H1 (cell line): ENCODE measurements around the gene GSK3B. TPM values are rescaled to one million over a fixed set of nuclear protein-coding genes. Genes with fewer than 3 reads are reported as not detected.

Experiments used
- CTCF ChIA-PET: fragments of 300-600 bp; sonication (Branson Sonifier 250); formaldehyde crosslinking; loops from one replicate; lab custom pipeline; 2021; ENCODE audit not compliant: partially characterized antibody; lab: Charles Lee
- POLR2A ChIA-PET: fragments of 300-600 bp; sonication (Branson Sonifier 250); formaldehyde crosslinking; loops from one replicate; lab custom pipeline; 2021; ENCODE audit warnings: inconsistent platforms; ENCODE audit not compliant: partially characterized antibody; lab: Charles Lee
- DNase-seq, 2 experiments: peaks; one replicate each; pipeline versions ENCODE4 v3.0.0 to v3.0.0-alpha.2; 2010 to 2022; ENCODE audit warnings: low spot score in 2 of 2, low read depth in 1 of 2, mixed read lengths in 1 of 2
- FAIRE-seq: peaks from 2 replicates; lab custom pipeline; 2011; peaks lifted over from hg19 to GRCh38; lab: Jason Lieb, UNC
- H2AFZ ChIP-seq: 2 replicates; pipeline ENCODE4 v1.8.1; 2012; ENCODE audit warnings: low read length, inconsistent platforms
- H2AK5ac ChIP-seq: 2 replicates; pipeline ENCODE4 v1.6.1; 2013; ENCODE audit warnings: low read depth, low read length
- H2BK120ac ChIP-seq: replicated peaks from 2 replicates; pipeline ENCODE3; 2013; ENCODE audit warnings: low read depth, low read length, inconsistent platforms
- H2BK12ac ChIP-seq: 2 replicates; pipeline ENCODE4 v1.6.1; 2013; ENCODE audit warnings: low read depth, low read length
- H2BK15ac ChIP-seq: 2 replicates; pipeline ENCODE4 v1.6.1; 2013; ENCODE audit warnings: low read length
- H2BK20ac ChIP-seq: 2 replicates; pipeline ENCODE4 v1.6.1; 2013; ENCODE audit warnings: low read length
- H2BK5ac ChIP-seq: 2 replicates; pipeline ENCODE4 v1.6.1; 2013; ENCODE audit warnings: low read depth, low read length
- H3K14ac ChIP-seq: 2 replicates; pipeline ENCODE4 v1.6.1; 2013; ENCODE audit warnings: inconsistent platforms; ENCODE audit not compliant: insufficient read length
- H3K18ac ChIP-seq: 2 replicates; pipeline ENCODE4 v1.6.1; 2013; ENCODE audit warnings: low read length; ENCODE audit errors: extremely low read depth
- H3K23ac ChIP-seq: 2 replicates; pipeline ENCODE4 v1.6.1; 2013; ENCODE audit warnings: inconsistent platforms; ENCODE audit not compliant: insufficient read length
- H3K23me2 ChIP-seq: 2 replicates; pipeline ENCODE4 v1.6.1; 2013; ENCODE audit warnings: low read depth, low read length
- H3K27ac ChIP-seq: 2 replicates; pipeline ENCODE4 v1.6.1; 2011; ENCODE audit warnings: low read depth, low read length, inconsistent platforms
- H3K27me3 ChIP-seq, 4 experiments: replicated peaks in 1 of 4; 1 replicate in 1 of 4; 2 replicates in 3 of 4; pipeline versions ENCODE4 v1.6.1 to v1.8.1; 2011 to 2013; ENCODE audit warnings: low read length in 3 of 4, mild to moderate bottlenecking in 3 of 4, inconsistent platforms in 2 of 4, mixed read lengths in 2 of 4, moderate library complexity in 1 of 4; ENCODE audit not compliant: control insufficient read depth in 3 of 4, insufficient read depth in 3 of 4; ENCODE audit errors: extremely low read depth in 1 of 4
- H3K36me3 ChIP-seq, 4 experiments: 2 replicates each; pipeline versions ENCODE4 v1.6.1 to v1.8.1; 2011 to 2013; ENCODE audit warnings: mild to moderate bottlenecking in 4 of 4, low read length in 3 of 4, moderate library complexity in 2 of 4, control low read depth in 1 of 4, inconsistent platforms in 1 of 4; ENCODE audit not compliant: insufficient read depth in 4 of 4, control insufficient read depth in 2 of 4
- H3K4ac ChIP-seq: replicated peaks from 2 replicates; pipeline ENCODE3; 2013; ENCODE audit warnings: low read length, low read depth, mixed read lengths, inconsistent platforms; ENCODE audit not compliant: insufficient read length
- H3K4me1 ChIP-seq, 4 experiments: replicated peaks in 1 of 4; 1 replicate in 1 of 4; 2 replicates in 3 of 4; pipeline versions ENCODE4 v1.6.1 to v1.8.1; 2011 to 2013; ENCODE audit warnings: low read length in 3 of 4, inconsistent platforms in 2 of 4, mixed read lengths in 1 of 4; ENCODE audit not compliant: insufficient read depth in 4 of 4, control insufficient read depth in 3 of 4
- H3K4me2 ChIP-seq, 2 experiments: 2 replicates each; pipeline versions ENCODE4 v1.6.1 to v1.8.1; 2011 to 2013; ENCODE audit warnings: low read depth in 2 of 2, low read length in 2 of 2, control low read depth in 1 of 2, inconsistent platforms in 1 of 2, mild to moderate bottlenecking in 1 of 2; ENCODE audit not compliant: insufficient read depth in 1 of 2
- H3K4me3 ChIP-seq, 4 experiments: fragments of 200-600, 300-600 bp in 1 of 4; sonication (generic), shearing (Covaris generic), sonication (Bioruptor Twin) in 1 of 4; 2 replicates each; pipeline versions ENCODE4 v1.5.1 to v1.8.1; 2011 to 2016; ENCODE audit warnings: low read length in 4 of 4, low read depth in 3 of 4, control low read depth in 2 of 4, inconsistent platforms in 2 of 4, mild to moderate bottlenecking in 2 of 4, mixed read lengths in 1 of 4, moderate library complexity in 1 of 4; ENCODE audit not compliant: insufficient read depth in 2 of 4; ENCODE audit errors: extremely low read depth in 1 of 4
- H3K56ac ChIP-seq: replicated peaks from 2 replicates; pipeline ENCODE3; 2013; ENCODE audit warnings: low read depth, mild to moderate bottlenecking, mixed read lengths, low read length, inconsistent platforms; ENCODE audit not compliant: insufficient read length
- H3K79me1 ChIP-seq: 2 replicates; pipeline ENCODE4 v1.6.1; 2013; ENCODE audit warnings: low read depth, low read length, control low read depth
- H3K79me2 ChIP-seq, 2 experiments: 2 replicates each; pipeline versions ENCODE4 v1.6.1 to v1.8.1; 2012 to 2013; ENCODE audit warnings: low read length in 2 of 2, mild to moderate bottlenecking in 2 of 2, inconsistent platforms in 1 of 2; ENCODE audit not compliant: insufficient read depth in 2 of 2, control insufficient read depth in 1 of 2
- H3K9ac ChIP-seq, 4 experiments: replicated peaks in 1 of 4; 1 replicate in 1 of 4; 2 replicates in 3 of 4; pipeline versions ENCODE4 v1.6.1 to v1.8.1; 2011 to 2013; ENCODE audit warnings: low read depth in 3 of 4, low read length in 3 of 4, control low read depth in 2 of 4, mild to moderate bottlenecking in 2 of 4, moderate library complexity in 2 of 4, inconsistent platforms in 1 of 4; ENCODE audit errors: extremely low read depth in 1 of 4
- H3K9me3 ChIP-seq, 2 experiments: 2 replicates each; pipeline versions ENCODE4 v1.6.1 to v1.8.1; 2012 to 2013; ENCODE audit warnings: mild to moderate bottlenecking in 2 of 2, moderate library complexity in 2 of 2, control low read depth in 1 of 2, inconsistent platforms in 1 of 2, low read depth in 1 of 2, low read length in 1 of 2, mixed read lengths in 1 of 2; ENCODE audit not compliant: insufficient read depth in 2 of 2
- H4K20me1 ChIP-seq, 2 experiments: replicated peaks in 1 of 2; 2 replicates each; pipeline versions ENCODE3 to v1.8.1; 2011 to 2013; ENCODE audit warnings: inconsistent platforms in 2 of 2, low read length in 2 of 2, mild to moderate bottlenecking in 1 of 2; ENCODE audit not compliant: insufficient read depth in 2 of 2, control insufficient read depth in 1 of 2
- H4K5ac ChIP-seq: 2 replicates; pipeline ENCODE4 v1.6.1; 2013; ENCODE audit warnings: low read length, low read depth, mixed read lengths, inconsistent platforms; ENCODE audit not compliant: insufficient read length
- H4K8ac ChIP-seq: 2 replicates; pipeline ENCODE4 v1.8.0; 2013; ENCODE audit warnings: mild to moderate bottlenecking, moderate library complexity, low read length, inconsistent platforms; ENCODE audit not compliant: insufficient read depth; ENCODE audit errors: extremely low read depth
- H4K91ac ChIP-seq: replicated peaks from 2 replicates; pipeline ENCODE3; 2013; ENCODE audit warnings: low read length, mixed read lengths, inconsistent platforms; ENCODE audit not compliant: insufficient read length
- BCL11A ChIP-seq, 2 experiments: IDR thresholded peaks; one replicate each; pipeline ENCODE4 v1.6.1; 2011; ENCODE audit warnings: low read depth in 2 of 2, low read length in 2 of 2, mild to moderate bottlenecking in 2 of 2
- CREB1 ChIP-seq: IDR thresholded peaks from 2 replicates; pipeline ENCODE4 v1.6.1; 2012; ENCODE audit warnings: inconsistent platforms
- HDAC2 ChIP-seq, 2 experiments: fragments of 300-600 bp in 1 of 2; sonication (generic) in 1 of 2; IDR thresholded peaks; 2 replicates each; pipeline ENCODE4 v1.6.1; 2011 to 2012; ENCODE audit warnings: low read depth in 2 of 2, low read length in 2 of 2, mild to moderate bottlenecking in 2 of 2, moderate library complexity in 2 of 2, borderline replicate concordance in 1 of 2, inconsistent platforms in 1 of 2
- KDM5A ChIP-seq: fragments of 200-600 bp; IDR thresholded peaks from 2 replicates; pipeline ENCODE4 v1.7.1; 2012; ENCODE audit warnings: mild to moderate bottlenecking, low read length, inconsistent platforms, mixed read lengths
- NRF1 ChIP-seq: IDR thresholded peaks from 2 replicates; pipeline ENCODE4 v1.6.1; 2011; ENCODE audit warnings: mild to moderate bottlenecking, low read depth, low read length, improper control_type of control experiment
- PHF8 ChIP-seq: fragments of 200-600 bp; sonication (generic); conservative IDR thresholded peaks from 2 replicates; pipeline ENCODE4 v1.7.1; 2012; ENCODE audit warnings: low read depth, mild to moderate bottlenecking, inconsistent platforms, low read length, moderate library complexity
- SAP30 ChIP-seq: fragments of 300-600 bp; sonication (generic); IDR thresholded peaks from 2 replicates; pipeline ENCODE4 v1.7.1; 2012; ENCODE audit warnings: low read length, moderate library complexity, mild to moderate bottlenecking, inconsistent platforms; ENCODE audit not compliant: insufficient read depth, insufficient replicate concordance
- SUZ12 ChIP-seq: fragments of 200-600 bp; sonication (generic); IDR thresholded peaks from 2 replicates; pipeline ENCODE4 v1.6.1; 2012; ENCODE audit warnings: mild to moderate bottlenecking, inconsistent platforms, low read length, moderate library complexity, mixed read lengths
- TCF12 ChIP-seq: IDR thresholded peaks from 2 replicates; pipeline ENCODE4 v1.6.1; 2011; ENCODE audit warnings: low read depth, mild to moderate bottlenecking, low read length
- WGBS, 2 experiments: shearing (Covaris generic) in 1 of 2; methylation state at CpG; one replicate each; pipeline versions ENCODE4 v1.1.6 to v1.1.7; 2013 to 2015; ENCODE audit warnings: low lambda C conversion rate in 2 of 2, mixed read lengths in 2 of 2, inconsistent platforms in 1 of 2, low coverage in 1 of 2, missing lambda C conversion rate in 1 of 2; ENCODE audit not compliant: insufficient replicate concordance in 2 of 2, insufficient coverage in 1 of 2, insufficient read length in 1 of 2; ENCODE audit errors: extremely low coverage in 1 of 2, missing lambda C conversion rate in 1 of 2; 5-methylcytosine and 5-hydroxymethylcytosine counted together
- polyA plus RNA-seq, 7 experiments: library from polyadenylated mRNA; depleted of rRNA in 3 of 7; stranded (reverse) in 5 of 7; unstranded in 2 of 7; fragments of >200 nt in 5 of 7; fragments of 200-250 nt in 2 of 7; gene quantifications; 1 replicate in 5 of 7; 2 replicates in 1 of 7; 4 replicates in 1 of 7; pipeline versions ENCODE4 v1.2.1 to v1.2.3, GENCODE V29; 2011 to 2013; ENCODE audit warnings: missing spikeins in 2 of 7, mixed read lengths in 2 of 7
- total RNA-seq: library from RNA; stranded (reverse); fragmentation: NEBNext Ultra II Directional; extraction: Animal tissue kit (Norgen Biotek cat#: 25700); gene quantifications from 2 replicates; pipeline ENCODE4 v1.2.1, GENCODE V29; 2021

Gene GSK3B
- total and polyA plus RNA-seq, 2 of the 8 experiments (the other 6 are each of a cell fraction or from before 2014, with no cell fraction given), result 24.2 to 50.7 TPM

GRCh38 chr3:120027226-120027625, 67.0 kb downstream of the GSK3B start:
- FAIRE-seq, result no peak
- TF ChIP-seq BCL11A (IDR thresholded peaks at IDR 0.05; ENCODE audit: low read depth in 2 of 2, low read length in 2 of 2), result no peak
- no peak for TF ChIP-seq KDM5A
- no peak for TF ChIP-seq TCF12
- no peak for TF ChIP-seq SUZ12
- no peak for TF ChIP-seq PHF8
- TF ChIP-seq SAP30, result no peak
- no peak for TF ChIP-seq HDAC2 (IDR thresholded peaks at IDR 0.05; ENCODE audit: borderline replicate concordance in 1 of 2, low read depth in 2 of 2, low read length in 2 of 2)
- no peak for TF ChIP-seq NRF1
- TF ChIP-seq CREB1, result no peak

More at GRCh38 chr3:120027226-120027625, 67.0 kb downstream of the GSK3B start:
- no peak overlapping the region for H3K4ac ChIP-seq
- H2BK20ac ChIP-seq, result no peak overlapping the region
- no peaks in the 10 kb centered on the region; a peak in 1 of 8 replicates for H3K36me3 ChIP-seq
- no peak overlapping the region for H3K4me2 ChIP-seq
- H2BK120ac ChIP-seq, result no peak overlapping the region
- H4K8ac ChIP-seq, result no peak overlapping the region
- H3K4me1 ChIP-seq, result peaks cover 0 to 5% (median 1%) of the 10 kb centered on the region in 4 experiments; a peak in 5 of 7 replicates
- H3K9ac ChIP-seq, result no peak overlapping the region
- no peaks in the 10 kb centered on the region; the same call in 1 of the 2 replicates for H3K23me2 ChIP-seq
- H3K79me2 ChIP-seq, result peaks cover 0 to 98% of the 10 kb centered on the region in 2 experiments; a peak in 2 of 4 replicates
- H2AFZ ChIP-seq, result no peak overlapping the region
- no peak overlapping the region for H2BK12ac ChIP-seq
- H3K18ac ChIP-seq, result no peak overlapping the region
- H4K20me1 ChIP-seq, result peaks cover 0 to 7% of the 10 kb centered on the region in 2 experiments
- H3K4me3 ChIP-seq, result no peak overlapping the region
- H3K9me3 ChIP-seq, result no peaks in the 10 kb centered on the region
- H3K56ac ChIP-seq, result no peak overlapping the region
- no peak overlapping the region for H2BK15ac ChIP-seq
- no peak for DNase-seq
- H4K91ac ChIP-seq, result no peak overlapping the region
- H2BK5ac ChIP-seq, result no peak overlapping the region
- ChIA-PET POLR2A (no interaction called here), CTCF (interaction anchor here (0.9 to 1.0 kb wide), 2 partner anchors 11 to 13 kb away, joined by 3 read pairs; no protein-coding TSS in a partner anchor)
- H3K14ac ChIP-seq, result no peak overlapping the region
- H4K5ac ChIP-seq, result no peak overlapping the region
- no peak overlapping the region for H2AK5ac ChIP-seq
- H3K27me3 ChIP-seq, result no peaks in the 10 kb centered on the region
- H3K79me1 ChIP-seq, result no peaks in the 10 kb centered on the region; the same call in 1 of the 2 replicates
- H3K23ac ChIP-seq, result no peak overlapping the region
- 93% methylated on average over 4 of the region's 4 CpGs; no CpG with 5 or more reads in 1 of the 2 experiments for WGBS, 2 experiments
- no peak overlapping the region for H3K27ac ChIP-seq
